Putamen (tissue), 1 donor: ENCODE data around the gene PKNOX1.
"Not testable (repeated sequence)": the region's sequence is repeated elsewhere in the genome, so short reads cannot be mapped to it uniquely, and the experiment has no call there.

Experiments
- DNase-seq: peaks from one replicate; pipeline ENCODE4 v3.0.0-alpha.2; 2016; ENCODE audit warnings: low spot score

PKNOX1 gene

DNA sequence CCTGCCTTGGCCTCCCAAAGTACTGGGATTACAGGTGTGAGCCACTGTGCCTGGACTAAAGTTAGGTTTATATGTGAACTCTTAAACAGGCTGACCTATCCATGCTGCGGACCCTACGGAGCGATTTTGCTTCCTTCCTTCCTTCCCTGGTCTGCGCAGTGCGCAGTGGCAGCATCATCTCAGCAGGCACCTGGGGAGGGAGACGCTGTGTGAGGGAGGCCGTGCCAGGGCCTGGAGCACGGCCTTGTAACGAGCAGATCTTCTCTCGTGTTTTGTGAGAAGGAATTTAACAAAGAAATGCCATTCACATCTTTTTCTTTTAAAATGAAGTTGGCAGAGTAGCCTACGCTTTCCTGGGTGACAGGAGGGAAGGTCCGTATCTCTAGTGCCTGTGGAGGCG lies 45.8 kb downstream of the PKNOX1 start:
- DNase-seq = no peak

DNA sequence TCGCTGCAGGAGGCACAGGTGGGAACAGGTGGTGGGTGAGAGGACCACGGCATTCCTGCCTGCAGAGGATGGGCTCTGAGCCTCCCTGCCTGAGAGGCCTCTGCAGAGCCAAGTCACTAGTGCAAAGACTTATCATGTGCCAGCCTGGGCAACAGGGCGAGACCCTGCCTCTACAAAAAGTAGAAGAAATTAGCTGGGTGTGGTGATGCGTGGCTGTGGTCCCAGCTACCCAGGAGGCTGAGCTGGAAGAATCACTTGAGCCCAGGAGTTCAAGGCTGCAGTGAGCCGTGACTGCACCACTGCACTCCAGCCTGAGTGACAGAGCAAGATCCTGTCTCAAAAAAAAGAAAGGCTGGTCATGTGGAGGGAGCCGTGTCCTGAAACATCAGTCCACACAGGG lies 46.4 kb downstream of the PKNOX1 start:
- DNase-seq = no peak

DNA sequence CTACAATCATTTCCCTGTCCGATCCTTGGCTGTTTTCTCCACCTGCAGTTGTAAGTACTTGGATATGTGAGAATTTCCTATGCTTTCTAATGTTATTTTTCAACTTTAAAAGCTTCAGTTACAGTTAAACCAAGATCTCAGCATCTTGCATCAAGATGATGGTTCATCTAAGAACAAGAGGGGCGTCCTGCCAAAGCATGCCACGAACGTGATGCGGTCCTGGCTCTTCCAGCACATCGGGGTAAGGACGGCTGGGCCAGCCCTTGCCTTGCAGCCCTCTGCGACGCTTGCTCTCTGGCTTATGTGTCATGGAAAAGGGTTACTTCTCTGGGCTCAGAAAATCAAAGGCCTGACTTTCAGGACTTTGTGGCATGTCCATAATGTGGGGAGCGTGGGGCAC lies 46.8 kb downstream of the PKNOX1 start:
- no peak for DNase-seq

- no peak for DNase-seq
These were observed 47.6 kb downstream of the PKNOX1 start for GRCh38 chr21:43021756-43022600.

- DNase-seq = no peak
These were observed 48.8 kb downstream of the PKNOX1 start for GRCh38 chr21:43023175-43023574.

- DNase-seq = no peak
These were observed 50.2 kb downstream of the PKNOX1 start for GRCh38 chr21:43024439-43025136.

DNA sequence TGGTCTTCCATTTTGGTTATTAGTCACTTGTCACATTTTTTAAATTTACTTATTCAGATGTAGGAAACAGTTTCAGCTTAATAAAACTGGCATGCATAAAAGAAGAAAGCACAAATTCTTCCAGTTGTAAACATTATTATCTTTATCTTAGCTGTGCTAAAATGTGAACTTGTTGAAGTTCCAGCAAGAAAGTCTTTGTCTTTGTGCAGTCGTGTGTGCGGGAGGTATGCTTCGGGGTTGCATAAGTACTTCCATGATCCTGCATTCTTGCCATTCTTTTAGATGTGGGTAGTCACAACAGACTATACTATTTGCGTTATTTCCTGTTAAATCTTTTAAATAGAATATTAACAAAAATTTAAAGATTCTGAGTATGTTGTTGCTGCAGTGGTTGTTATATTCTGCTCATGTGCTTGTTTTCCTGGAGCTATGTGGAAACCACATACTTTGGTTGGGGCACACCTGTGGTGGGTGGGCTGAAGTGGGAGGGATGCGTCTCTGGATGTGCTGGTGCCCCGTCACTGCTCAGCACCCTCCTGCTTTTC lies 51.3 kb downstream of the PKNOX1 start:
- DNase-seq = no peak

DNA sequence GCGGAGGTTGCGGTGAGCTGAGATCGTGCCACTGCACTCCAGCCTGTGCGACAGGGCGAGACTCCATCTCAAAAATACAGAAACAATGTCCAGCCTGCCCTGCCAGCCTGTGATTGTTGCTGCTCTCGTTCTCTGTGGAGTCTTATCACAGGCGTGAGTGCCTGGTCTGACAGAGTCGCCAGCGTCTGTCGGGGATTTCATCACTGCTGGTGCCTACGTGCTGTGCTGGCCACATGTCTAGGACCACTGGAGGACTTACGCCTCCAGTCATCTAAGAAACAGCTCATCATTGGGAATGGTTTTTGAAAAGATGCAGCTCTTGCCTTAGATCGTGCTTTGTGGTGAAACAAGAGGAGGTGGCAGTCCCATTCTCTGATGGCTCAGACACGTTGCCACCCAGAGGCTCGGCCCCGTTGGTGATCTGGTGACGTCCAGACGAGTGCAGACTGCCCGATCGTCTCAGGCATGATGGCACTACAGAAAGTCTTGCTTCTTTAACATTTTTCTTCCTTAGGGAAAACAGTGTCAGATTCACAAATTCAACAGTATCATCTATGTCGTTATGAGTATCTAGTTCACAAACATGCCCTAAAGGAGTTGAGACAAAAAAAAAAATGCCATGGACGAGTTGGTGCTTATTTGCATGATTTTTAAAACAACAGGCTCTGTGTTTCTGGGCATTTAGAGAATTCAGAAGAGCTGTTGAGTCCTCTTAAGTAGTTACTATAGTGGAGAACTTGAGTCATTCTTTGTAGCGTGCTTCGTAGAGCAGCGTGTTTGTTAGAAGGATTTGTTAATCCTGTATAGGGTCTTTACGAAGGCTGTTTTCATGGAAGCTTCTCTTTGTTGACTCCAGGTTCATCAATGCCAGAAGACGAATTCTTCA lies 53.7 kb downstream of the PKNOX1 start:
- DNase-seq = no peak

GRCh38 chr21:43029785-43030184 lies 55.4 kb downstream of the PKNOX1 start:
- DNase-seq = no peak

DNA sequence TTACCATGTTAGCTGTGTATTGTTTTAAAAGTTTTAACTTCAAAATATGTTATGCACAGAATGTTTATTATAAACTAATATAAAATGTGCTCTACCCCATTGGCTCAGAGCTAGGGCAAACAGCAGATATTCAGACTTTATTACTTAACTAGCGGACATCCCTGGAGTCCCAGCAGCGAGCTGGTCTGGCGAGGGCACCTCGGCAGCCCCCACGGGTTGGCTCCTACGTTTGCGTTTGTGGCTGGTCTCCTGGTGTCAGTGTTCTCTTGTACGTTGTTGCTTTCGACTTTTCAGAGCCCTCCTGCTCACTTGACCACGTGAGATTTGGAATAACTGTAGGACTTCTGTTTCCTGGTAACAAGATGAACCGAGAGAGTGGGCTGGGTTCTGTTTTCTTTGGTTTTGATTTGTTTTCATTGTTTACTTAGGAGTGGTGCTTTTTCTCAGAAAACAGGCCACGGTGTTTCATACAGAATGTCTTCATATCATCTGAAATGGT lies 56.8 kb downstream of the PKNOX1 start:
- no peak for DNase-seq

DNA sequence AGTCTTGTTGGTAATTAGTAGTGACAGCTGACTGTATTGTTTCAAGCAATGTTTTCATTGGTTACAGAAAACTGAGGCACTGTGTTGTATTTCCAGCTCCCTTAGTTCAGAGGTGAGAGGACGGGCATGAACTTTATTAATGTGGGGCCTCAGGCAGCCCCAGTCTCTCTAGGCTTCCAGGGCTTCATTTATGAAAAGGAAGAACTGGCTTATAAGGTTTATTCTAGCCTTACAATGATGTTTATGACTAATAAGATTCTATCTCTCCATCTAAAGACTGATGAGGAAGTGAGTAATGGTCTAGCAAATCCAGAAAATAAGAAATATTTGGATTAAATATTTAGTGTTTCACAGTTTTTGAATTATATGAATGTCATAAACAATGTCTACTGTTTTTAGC lies 59.7 kb downstream of the PKNOX1 start:
- no peak for DNase-seq

DNA sequence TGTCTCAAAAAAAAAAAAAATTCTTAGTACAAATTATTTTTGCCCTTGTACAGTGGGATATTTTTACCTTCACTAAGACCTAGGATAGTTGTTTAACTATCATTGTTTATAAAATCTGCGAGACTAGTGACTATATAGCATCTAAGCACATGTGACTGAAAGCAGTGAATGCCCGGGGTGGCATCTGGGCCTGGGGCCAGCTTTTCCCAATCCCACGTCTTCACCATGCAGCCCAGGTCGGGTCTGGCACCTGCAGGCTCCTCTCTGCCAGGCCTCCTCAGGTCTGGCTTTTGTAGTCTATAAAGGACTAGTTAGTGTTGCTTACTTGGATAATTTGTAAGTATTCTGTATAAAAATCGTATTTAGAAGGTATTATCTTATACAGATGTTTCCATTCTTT lies 60.5 kb downstream of the PKNOX1 start:
- DNase-seq = no peak

DNA sequence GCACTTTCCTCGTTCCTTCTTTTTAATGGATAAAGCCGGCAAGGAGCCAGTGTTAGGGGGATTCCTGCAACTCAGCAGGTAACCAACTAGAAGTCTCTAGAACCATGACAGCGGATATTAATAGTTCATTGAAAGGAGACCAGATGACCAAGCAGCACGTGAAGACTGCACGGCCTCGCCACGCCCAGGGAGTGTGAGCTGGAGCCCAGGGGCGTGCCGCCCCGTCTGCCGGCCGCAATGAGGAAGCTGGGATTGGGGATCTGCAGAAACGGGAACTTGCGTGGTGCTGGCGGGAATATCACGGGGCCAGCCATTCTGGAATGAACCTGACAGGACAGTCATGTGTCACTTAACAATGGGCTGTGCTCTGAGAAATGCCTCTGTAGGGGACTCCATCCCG lies 62.5 kb downstream of the PKNOX1 start:
- DNase-seq = not testable (repeated sequence)

GRCh38 chr21:43037918-43038658 lies 63.7 kb downstream of the PKNOX1 start:
- DNase-seq = not testable (repeated sequence)

- not testable (repeated sequence) for DNase-seq
These were observed 64.3 kb downstream of the PKNOX1 start for GRCh38 chr21:43038659-43039044.

DNA sequence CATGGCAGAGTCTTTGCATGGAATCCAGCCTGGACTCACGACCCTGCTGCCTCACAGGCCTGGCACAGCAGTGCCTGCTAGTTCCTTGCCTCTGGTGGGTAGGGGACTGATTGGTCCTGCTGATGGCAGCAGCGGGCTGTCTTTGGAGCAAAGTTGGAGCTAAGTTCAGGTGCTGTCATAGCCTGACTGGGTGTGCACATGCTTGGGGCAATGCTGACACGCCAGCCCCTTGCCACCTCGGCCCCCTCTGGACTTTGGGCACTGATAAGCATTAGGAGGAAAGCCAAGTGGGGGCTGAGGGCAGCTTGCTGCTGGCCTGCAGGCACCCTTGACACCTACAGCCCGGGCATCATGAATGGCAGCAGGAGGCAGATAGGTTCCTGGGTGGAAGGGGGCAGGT lies 67.8 kb downstream of the PKNOX1 start:
- DNase-seq = not testable (repeated sequence)

GRCh38 chr21:43043291-43043690 lies 68.9 kb downstream of the PKNOX1 start:
- not testable (repeated sequence) for DNase-seq

GRCh38 chr21:43044547-43044946 lies 70.2 kb downstream of the PKNOX1 start:
- DNase-seq = not testable (repeated sequence)

DNA sequence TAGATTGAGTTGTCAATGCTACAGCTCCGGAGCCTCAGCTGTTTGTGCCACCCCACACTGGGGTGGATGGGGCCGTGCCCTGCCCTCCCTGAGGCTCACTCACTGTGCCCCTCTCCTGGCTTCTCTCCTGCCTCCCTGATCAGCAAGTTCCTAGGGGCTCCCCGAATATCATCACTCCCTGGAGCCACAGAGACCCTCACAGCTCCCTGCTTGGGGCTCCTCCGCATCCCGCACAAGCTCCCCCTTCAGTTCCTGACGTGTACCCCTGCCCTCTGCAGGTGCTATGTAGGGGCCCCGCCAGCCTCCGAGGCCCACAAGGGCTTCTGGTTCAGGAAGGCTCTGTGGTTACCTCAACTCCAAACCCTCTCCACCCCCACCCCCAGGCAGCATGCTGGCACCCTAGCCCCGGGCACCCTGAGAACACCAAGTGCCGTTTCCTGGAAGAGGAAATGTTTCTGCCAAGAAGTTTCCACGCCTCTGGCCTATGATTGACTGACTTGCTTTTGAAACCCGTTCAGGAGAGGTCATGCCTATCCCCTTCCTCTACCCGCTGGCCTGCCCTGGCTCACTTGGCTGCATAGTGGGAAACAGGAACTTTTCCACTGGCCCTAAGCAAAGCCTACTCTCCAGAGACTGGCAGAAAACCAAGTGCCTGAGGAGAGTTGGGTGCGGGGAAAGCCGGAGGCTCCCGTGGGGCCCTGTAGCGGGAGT lies 71.0 kb downstream of the PKNOX1 start:
- not testable (repeated sequence) for DNase-seq
